Measurements from ENCODE around the gene LTB.

LTB gene

GRCh38 chr6:31621320-31621939 is 39.2 kb upstream of the LTB start:
- Histone ChIP-seq H3K9me3 (ENCODE audit: severe bottlenecking) (no peaks in the 10 kb centered on the region), H3K4me1 (ENCODE audit: insufficient read depth, poor library complexity, severe bottlenecking) (peaks cover 12% of the 10 kb centered on the region), H3K36me3 (ENCODE audit: low read depth) (peaks cover 51% of the 10 kb centered on the region), H3K27me3 (ENCODE audit: insufficient read depth, poor library complexity, severe bottlenecking) (no peaks in the 10 kb centered on the region), H3K27ac (ENCODE audit: poor library complexity, severe bottlenecking) (peak overlapping the region; percentile 89), H3K4me3 (ENCODE audit: severe bottlenecking) (peak overlapping the region; percentile 84)
- no peak for DNase-seq (ENCODE audit: low spot score)
- ATAC-seq (ENCODE audit: low read depth) = no peak
- no peak for TF ChIP-seq CTCF (IDR thresholded peaks at IDR 0.05; ENCODE audit: poor library complexity, severe bottlenecking)

GRCh38 chr6:31620586-31621319 is 38.5 kb upstream of the LTB start, which contains the start of gene PRRC2A:
PRRC2A (plus strand) TSS chr6:31620715; CDS start chr6:31622790, 2,075 bp downstream.
- H3K27me3 ChIP-seq (ENCODE audit: insufficient read depth, poor library complexity, severe bottlenecking) = no peaks in the 10 kb centered on the region
- peaks cover 44% of the 10 kb centered on the region for H3K36me3 ChIP-seq (ENCODE audit: low read depth)
- DNase-seq (ENCODE audit: low spot score) (peak; percentile 93), ATAC-seq (ENCODE audit: low read depth) (peak; percentile 73)
- no peaks in the 10 kb centered on the region for H3K9me3 ChIP-seq (ENCODE audit: severe bottlenecking)
- no peak for TF ChIP-seq CTCF (IDR thresholded peaks at IDR 0.05; ENCODE audit: poor library complexity, severe bottlenecking)
- peak within 1 kb of the TSS; percentile 89 for H3K27ac ChIP-seq (ENCODE audit: poor library complexity, severe bottlenecking)
- peak within 1 kb of the TSS; percentile 84 for H3K4me3 ChIP-seq (ENCODE audit: severe bottlenecking)
- H3K4me1 ChIP-seq (ENCODE audit: insufficient read depth, poor library complexity, severe bottlenecking) = peaks cover 12% of the 10 kb centered on the region

- no peak for TF ChIP-seq CTCF (IDR thresholded peaks at IDR 0.05; ENCODE audit: poor library complexity, severe bottlenecking)
- H3K36me3 ChIP-seq (ENCODE audit: low read depth) = peaks cover 37% of the 10 kb centered on the region
- ATAC-seq (ENCODE audit: low read depth) (peak; percentile 82), DNase-seq (ENCODE audit: low spot score) (peak; percentile 98)
- H3K27ac ChIP-seq (ENCODE audit: poor library complexity, severe bottlenecking) = peak overlapping the region; percentile 89
- H3K27me3 ChIP-seq (ENCODE audit: insufficient read depth, poor library complexity, severe bottlenecking) = no peaks in the 10 kb centered on the region
- no peaks in the 10 kb centered on the region for H3K9me3 ChIP-seq (ENCODE audit: severe bottlenecking)
- peaks cover 12% of the 10 kb centered on the region for H3K4me1 ChIP-seq (ENCODE audit: insufficient read depth, poor library complexity, severe bottlenecking)
- H3K4me3 ChIP-seq (ENCODE audit: severe bottlenecking) = peak overlapping the region; percentile 58
These were observed 37.8 kb upstream of the LTB start for GRCh38 chr6:31619805-31620585.

GRCh38 chr6:31617010-31617409 is 34.8 kb upstream of the LTB start:
- Histone ChIP-seq H3K36me3 (ENCODE audit: low read depth) (peaks cover 7% of the 10 kb centered on the region), H3K4me1 (ENCODE audit: insufficient read depth, poor library complexity, severe bottlenecking) (peaks cover 4% of the 10 kb centered on the region), H3K27me3 (ENCODE audit: insufficient read depth, poor library complexity, severe bottlenecking) (no peaks in the 10 kb centered on the region), H3K27ac (ENCODE audit: poor library complexity, severe bottlenecking) (no peak overlapping the region), H3K4me3 (ENCODE audit: severe bottlenecking) (no peak overlapping the region), H3K9me3 (ENCODE audit: severe bottlenecking) (no peaks in the 10 kb centered on the region)
- DNase-seq (ENCODE audit: low spot score) (no peak), ATAC-seq (ENCODE audit: low read depth) (no peak)
- TF ChIP-seq CTCF (IDR thresholded peaks at IDR 0.05; ENCODE audit: poor library complexity, severe bottlenecking) = no peak
